ENCODE data around the gene PEX5L.
"Not testable (repeated sequence)": the region's sequence is repeated elsewhere in the genome, so short reads cannot be mapped to it uniquely, and the experiment has no call there.

The PEX5L gene

GRCh38 chr3:180011927-180012326 lies 24.8 kb downstream of the PEX5L start:
- DNase-seq (ENCODE audit: low read depth in 2 of 2) = no peak

DNA sequence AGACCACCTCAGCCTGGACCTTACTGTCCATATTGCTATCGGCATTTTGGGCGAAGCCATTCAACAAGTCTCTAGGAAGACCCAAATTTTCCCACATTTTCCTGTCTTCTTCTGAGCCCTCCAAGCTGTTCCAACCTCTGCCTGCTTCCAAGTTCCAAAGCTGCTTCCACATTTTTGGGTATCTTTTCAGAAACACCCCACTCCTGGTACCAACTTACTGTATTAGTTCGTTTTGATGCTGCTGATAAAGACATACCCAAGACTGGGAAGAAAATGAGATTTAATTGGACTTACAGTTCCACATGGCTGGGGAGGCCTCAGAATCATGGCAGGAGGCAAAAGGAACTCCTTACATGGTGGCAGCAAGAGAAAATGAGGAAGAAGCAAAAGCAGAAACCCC lies 28.4 kb downstream of the PEX5L start:
- not testable (repeated sequence) for DNase-seq (ENCODE audit: low read depth in 2 of 2)

DNA sequence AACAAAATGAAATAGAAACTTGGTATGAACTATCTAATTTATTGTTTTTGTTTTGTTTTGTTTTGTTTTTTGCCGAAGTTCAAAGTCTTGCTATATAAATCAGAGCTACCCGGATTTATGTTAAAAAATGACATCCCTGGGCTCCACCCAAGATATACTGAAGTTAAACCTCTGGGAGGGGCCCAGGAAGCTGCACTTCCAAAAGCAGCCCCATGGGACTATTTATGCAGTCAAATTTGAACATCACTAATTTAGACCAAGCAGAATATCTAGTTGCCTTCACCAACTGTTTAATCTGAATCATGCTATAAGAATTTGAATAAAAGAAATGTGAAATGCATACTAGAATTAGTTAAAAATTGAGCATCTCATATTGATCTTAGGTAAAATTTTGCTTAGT lies 32.2 kb downstream of the PEX5L start:
- no peak for DNase-seq (ENCODE audit: low read depth in 2 of 2)

DNA sequence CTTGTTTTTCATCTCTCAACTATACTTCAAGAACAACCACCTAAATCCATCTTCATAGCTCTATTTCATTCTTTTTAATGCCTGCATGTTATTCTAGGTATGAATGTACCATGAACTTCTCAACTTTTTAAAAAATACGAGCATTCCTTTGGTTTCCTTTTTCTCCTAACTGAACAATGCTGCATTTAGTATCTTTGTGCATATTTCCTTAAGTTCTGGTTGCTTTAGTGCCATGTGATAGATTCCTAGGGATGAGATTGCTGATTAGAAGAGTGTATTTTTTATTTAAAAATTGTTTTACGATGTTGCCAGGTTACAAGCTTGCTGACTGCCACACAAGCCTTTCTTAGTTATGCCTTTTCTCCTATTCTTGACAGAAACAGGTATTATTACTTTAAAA lies 34.7 kb downstream of the PEX5L start:
- DNase-seq (ENCODE audit: low read depth in 2 of 2) = no peak

GRCh38 chr3:180000500-180000899 lies 36.2 kb downstream of the PEX5L start:
- no peak for DNase-seq (ENCODE audit: low read depth in 2 of 2)

DNA sequence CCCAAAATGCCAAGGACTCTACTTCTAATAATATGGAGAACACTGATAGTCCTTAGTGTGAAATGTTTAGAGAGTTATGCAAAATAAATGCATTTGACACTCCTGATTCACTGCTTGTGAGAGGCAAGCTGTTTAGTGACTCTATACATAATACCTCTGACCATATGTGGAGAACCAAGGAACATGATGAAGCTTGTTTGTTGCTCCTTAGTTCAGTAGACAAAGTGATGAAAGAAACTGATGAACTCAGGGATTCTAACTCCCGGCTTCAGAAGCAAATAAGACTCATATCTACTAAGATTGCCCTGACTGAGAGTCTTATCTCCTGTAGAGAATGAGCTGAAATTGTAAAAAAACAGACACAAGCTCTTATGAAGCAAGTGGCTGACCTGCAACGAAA lies 41.3 kb downstream of the PEX5L start:
- no peak for DNase-seq (ENCODE audit: low read depth in 2 of 2)

- DNase-seq (ENCODE audit: low read depth in 2 of 2) = no peak
Observed at GRCh38 chr3:179991883-179992282, 44.9 kb downstream of the PEX5L start.

DNA sequence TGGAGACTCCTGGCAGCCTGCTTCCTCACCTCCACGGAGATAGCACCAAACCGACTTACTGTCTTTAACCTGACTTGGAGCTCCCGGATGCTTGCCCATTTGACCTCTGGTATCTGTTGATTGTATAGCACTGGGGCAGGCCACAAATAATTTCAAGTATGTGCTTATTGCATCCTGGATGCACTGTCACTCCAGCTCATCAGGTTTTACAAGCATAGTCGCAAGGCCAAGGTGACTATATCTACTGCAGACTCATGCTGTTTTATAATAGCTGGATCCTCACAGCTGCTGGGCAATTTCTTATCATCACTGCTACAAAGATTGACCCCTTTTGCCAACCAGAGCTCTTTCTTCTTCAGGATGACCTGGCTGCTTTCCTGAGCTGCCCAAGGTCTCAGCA lies 45.6 kb downstream of the PEX5L start:
- no peak for DNase-seq (ENCODE audit: low read depth in 2 of 2)

GRCh38 chr3:179981646-179982045 lies 55.1 kb downstream of the PEX5L start:
- no peak for DNase-seq (ENCODE audit: low read depth in 2 of 2)

DNA sequence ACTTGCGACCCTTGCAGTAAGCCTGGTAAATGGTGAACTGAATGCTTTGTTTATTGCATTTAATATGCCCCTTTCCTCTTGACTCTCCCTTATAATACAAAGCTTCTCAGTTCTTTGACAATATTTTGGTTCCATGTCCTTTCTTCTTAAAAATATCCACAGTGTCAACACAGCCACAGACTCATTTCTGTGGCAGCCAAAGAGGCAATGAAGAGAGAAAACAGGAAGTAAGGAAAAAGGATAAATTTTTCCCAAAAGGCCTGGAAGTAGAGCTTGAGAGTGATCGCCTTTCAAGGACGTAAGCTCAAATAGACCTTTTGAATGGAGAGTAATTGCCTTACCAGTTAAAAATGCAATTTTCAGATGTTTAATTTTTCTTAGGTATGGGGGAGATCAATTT lies 59.4 kb downstream of the PEX5L start:
- no peak for DNase-seq (ENCODE audit: low read depth in 2 of 2)

GRCh38 chr3:179973931-179974361 lies 62.8 kb downstream of the PEX5L start:
- DNase-seq (ENCODE audit: low read depth in 2 of 2) = no peak

DNA sequence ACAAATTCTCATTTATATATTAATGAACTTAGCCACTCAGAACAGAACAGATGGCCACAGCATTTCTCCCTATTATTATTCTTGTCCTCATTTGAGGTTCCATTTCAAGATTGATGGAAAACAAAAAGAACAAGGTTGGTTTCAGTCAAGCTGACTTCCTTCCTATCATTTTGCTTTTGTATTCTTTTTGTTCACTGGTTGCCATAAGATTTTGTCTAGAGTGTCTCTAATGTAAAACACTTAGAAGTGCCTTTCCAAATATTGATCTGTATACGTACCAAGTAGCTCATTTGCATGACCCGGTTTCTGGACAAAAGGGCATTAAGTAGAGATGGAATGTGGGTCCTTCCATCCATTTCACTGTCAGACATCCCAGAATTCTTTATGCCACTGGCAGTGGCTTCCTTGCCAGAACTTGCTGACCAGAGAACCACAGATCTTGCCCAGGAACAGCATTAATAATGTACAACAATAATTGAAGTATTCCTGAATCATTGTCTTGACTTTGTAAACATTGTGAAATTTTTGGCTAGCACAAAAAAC lies 63.8 kb downstream of the PEX5L start:
- DNase-seq (ENCODE audit: low read depth in 2 of 2) = no peak

DNA sequence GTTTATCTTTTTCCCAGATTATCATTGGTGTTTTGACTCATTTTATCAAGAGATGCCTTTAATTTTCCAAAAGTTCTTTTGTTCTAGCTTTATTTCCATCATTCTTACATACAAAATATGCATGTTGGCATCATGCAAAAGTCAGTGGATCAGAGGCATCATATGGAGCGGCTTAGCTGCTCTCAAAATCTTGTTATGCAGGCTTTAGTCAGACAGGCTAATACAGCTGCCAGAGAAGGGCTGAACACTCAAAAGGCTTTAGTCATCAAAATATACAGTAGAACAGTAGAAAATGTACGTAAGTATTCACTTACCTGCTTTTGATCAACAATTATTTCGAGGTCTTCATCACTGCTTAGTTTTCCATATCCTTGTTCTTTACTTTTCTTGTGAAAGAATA lies 65.5 kb downstream of the PEX5L start:
- DNase-seq (ENCODE audit: low read depth in 2 of 2) = no peak

DNA sequence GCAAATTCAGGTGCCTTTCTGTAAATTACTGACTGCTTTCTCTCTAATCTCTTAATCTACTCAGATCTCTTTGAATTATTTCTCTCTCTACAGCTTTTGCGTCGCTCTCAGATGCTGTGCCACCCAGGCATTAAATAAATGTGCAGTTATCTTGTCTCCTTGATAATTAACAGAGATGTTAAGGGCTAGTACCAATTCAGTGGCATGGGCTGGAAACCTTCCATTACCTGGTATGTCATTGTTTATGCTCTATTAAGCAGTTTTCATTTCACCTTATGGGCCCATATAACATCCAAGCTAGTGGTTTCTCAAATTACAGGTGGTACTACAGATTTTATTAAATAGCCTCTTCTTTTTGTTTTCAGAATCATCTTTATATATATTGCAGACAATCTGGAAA lies 66.0 kb downstream of the PEX5L start:
- DNase-seq (ENCODE audit: low read depth in 2 of 2) = no peak

GRCh38 chr3:179969525-179969924 lies 67.2 kb downstream of the PEX5L start:
- no peak for DNase-seq (ENCODE audit: low read depth in 2 of 2)

- DNase-seq (ENCODE audit: low read depth in 2 of 2) = no peak
Observed at GRCh38 chr3:179967622-179968021, 69.1 kb downstream of the PEX5L start.

GRCh38 chr3:179964890-179965289 lies 71.8 kb downstream of the PEX5L start:
- DNase-seq (ENCODE audit: low read depth in 2 of 2) = no peak

GRCh38 chr3:179962629-179963387 lies 73.9 kb downstream of the PEX5L start:
- DNase-seq (ENCODE audit: low read depth in 2 of 2) = no peak

GRCh38 chr3:179961703-179962078 lies 75.0 kb downstream of the PEX5L start:
- no peak for DNase-seq (ENCODE audit: low read depth in 2 of 2)

GRCh38 chr3:179961071-179961702 lies 75.5 kb downstream of the PEX5L start:
- no peak for DNase-seq (ENCODE audit: low read depth in 2 of 2)

GRCh38 chr3:179958759-179959158 lies 78.0 kb downstream of the PEX5L start:
- no peak for DNase-seq (ENCODE audit: low read depth in 2 of 2)

DNA sequence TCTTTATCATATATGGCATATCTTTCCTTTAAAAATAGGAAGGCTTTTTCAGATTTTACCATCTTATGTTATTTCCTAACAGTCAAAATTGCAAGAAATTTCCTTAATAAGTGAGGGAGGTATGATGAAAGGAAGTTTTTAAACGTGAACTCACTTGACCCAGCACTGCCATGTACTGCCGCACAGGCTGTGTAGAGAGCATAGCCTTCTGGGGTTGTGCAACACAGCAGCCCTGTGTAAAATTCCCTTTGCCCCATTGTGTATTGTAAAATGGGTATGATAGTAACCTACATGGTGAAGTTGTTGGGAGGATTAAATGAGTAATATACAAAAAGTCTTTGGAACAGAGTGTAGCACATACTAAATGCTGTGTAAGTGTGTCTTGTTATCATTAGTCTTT lies 78.6 kb downstream of the PEX5L start:
- DNase-seq (ENCODE audit: low read depth in 2 of 2) = no peak

DNA sequence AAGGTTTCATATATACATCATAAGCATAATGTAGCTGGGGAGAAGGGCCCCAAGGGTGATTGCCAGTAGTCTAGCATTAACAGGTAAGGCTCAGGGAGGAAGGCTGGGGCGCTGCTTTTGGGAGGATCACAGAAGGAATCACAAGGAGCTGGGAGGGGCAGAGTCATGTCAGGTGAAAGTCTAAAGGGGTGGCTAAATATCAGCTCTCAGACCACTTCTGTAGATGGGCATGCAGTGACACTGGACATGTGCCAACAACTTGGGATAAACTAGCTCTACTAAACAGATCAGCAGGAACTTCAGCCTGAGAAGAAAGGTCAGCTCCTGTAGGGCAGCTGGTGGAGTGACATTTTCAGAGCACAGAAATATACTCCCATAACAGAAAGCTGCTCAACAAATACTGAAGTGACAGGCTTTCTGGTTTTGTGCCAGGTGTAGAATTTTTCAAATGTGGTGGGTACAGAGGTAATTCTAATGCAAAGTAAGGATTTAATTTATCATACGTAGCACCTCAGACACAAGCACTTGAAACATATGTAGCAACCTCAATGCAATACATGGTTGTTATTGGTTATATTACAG lies 79.4 kb downstream of the PEX5L start:
- DNase-seq (ENCODE audit: low read depth in 2 of 2) = no peak

Measured in stimulated activated CD4-positive, alpha-beta T cell treated with anti-CD3 and anti-CD28 coated beads, Interleukin-1b, Interleukin-23, amount 100 ng/mL, for 4 hours (primary cell).